Stimulated activated CD8-positive, alpha-beta memory T cell treated with anti-CD3 and anti-CD28 coated beads, Interleukin-4, amount 100 ng/mL, for 4 hours (primary cell): ENCODE data around the gene WNT5B.

Experiments used
- DNase-seq, 2 donors: peaks; one replicate each; pipeline ENCODE4 v3.0.0-alpha.2; 2020; ENCODE audit warnings: low read depth in 2 of 2, low spot score in 1 of 2

Gene WNT5B

DNA sequence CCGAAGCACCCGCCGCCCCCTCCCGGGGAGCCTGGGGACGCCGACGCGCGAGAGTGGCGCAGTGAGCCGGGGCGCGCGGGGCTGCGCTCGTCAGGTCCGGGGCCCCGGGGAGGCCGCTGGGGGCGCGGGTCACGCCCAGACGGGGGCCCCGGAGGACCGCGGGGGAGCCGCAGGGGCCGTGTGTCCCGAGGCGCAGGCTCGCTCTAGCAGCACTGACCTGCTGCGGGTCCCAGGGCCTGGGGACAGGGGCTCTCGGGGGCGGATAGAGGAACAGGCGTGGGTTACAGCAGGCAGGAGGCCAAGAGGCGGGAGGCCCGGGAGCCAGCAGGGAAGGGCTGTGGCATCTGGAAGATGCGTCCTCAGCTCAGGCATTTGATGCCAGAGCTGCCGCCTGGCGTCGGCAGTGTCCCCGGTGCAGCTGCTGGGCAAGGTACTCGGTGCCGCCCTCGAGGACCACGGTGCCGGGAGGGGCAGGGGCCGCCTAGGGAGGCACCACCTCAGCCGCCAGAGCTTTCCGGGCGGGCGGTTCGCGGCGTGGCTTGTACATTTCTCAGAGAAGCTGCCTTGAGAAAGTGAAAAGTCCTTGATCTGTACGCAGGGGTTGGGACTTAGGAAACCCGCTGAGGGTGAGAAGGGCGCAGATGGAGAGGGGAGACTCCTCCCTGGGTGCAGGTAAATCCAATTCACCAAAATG lies 1.2 kb downstream of the WNT5B start:
- DNase-seq = no peak

DNA sequence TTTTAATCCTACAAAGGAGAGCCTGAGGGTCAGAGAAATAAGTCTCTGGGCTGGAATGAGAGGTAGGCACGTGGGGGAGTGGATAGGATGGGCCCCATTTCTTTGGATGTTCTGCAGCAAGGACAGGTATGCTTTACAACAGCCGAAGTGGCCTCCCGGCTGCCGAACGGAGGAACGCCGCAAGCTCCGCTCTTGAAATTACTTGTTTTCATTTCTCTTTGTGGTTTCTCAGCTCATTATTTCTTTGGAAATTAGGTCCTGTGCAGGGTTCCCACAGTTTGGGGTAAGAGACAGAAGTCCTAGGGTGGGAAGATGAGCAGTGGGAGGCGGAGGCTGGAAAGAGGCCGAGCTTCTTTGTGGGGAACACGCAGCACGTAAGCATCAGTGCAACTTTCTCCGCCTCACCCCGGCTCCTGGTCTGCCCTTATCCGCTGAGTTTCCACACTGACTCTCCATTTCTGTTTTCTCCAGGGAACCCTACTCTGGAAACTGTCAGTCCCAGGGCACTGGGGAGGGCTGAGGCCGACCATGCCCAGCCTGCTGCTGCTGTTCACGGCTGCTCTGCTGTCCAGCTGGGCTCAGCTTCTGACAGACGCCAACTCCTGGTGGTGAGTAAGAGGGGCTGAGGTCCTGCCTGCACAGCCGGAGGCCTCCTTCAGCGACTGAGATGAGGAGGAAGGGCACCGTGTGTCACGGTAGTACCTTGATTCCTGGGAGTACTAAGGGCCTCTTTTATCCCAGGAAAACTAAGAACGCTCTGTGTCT lies 2.0 kb downstream of the WNT5B start:
- DNase-seq = no peak

DNA sequence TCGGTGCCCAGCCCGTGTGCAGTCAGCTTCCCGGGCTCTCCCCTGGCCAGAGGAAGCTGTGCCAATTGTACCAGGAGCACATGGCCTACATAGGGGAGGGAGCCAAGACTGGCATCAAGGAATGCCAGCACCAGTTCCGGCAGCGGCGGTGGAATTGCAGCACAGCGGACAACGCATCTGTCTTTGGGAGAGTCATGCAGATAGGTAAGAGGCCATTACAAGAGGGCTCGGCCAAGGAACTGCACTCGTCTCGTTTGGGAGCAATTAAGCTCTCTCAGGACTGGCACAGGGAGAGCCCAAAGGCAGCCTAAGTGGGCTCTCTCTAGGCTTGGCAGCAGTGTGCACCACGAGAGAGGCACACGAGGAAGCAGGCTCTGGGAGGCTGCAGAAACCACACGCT lies 3.7 kb downstream of the WNT5B start:
- DNase-seq = no peak

DNA sequence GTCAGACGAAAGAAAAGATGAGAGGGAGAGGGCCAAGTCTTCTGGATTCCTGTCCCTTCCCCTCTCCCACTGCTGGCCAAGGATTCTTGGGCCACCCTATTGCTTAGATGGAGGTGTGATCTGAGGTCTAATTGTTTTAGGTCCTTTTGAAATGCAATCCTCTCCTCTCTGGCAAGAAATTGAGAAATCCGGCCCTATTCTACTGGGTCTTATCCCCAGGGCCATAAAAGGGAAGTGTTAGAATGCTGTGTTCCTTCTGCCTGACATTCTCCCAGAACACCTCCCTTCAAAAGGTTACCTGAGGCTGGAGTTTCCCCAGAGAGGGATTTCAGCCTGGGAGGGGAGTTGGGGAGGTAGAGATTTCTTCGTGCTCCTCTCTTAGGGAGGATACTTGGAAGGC lies 4.4 kb downstream of the WNT5B start:
- no peak for DNase-seq

DNA sequence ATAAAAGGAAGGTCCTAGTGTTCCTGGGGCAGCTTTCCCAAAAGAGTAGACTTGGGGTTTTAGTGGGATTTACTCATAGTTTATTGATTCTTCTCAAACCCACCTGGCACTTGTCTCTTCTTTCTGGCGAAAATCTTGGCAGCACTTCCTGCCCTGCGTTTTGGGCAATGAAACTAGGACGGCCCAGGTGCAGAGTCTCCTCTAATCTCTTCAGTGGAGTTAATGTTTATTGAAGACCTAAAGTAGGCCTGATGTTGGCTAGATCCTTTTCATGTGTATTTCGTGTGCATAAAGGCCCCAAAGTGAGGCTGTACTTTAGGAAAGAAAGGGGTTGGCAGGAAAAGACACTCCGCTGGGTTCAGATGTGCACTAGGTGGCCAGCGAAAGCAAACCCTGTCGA lies 5.1 kb downstream of the WNT5B start:
- DNase-seq = no peak

DNA sequence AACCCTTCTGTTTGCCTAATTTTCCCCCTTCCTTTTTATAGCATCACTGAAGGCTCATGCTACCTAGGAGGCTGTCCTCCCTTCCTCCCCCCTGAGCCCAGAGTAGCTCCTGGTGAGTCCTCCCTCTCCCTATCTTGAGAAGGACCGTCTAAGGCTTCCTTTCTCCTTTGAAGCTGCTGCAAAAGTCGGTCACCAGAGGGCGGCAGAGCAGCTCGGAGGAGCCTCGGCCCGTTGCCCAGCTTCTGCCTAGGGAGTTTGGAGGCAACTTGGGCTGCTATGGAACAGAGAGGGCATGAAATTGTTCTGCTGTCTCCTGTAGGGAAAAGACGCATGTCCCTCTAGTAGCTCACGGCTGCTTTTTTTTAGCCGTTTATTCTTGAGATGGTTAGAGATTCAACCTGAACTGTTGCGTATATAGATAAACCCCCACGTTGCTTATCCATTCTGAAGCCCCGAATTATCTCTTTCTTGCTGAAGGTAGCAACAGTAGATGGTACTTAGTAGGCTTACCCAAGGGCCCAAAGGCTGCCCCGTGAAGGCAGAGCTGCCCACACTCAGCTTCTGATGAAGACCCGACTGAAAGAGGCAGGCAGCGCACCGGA lies 5.7 kb downstream of the WNT5B start:
- peak; percentile 19 to 29 for DNase-seq

DNA sequence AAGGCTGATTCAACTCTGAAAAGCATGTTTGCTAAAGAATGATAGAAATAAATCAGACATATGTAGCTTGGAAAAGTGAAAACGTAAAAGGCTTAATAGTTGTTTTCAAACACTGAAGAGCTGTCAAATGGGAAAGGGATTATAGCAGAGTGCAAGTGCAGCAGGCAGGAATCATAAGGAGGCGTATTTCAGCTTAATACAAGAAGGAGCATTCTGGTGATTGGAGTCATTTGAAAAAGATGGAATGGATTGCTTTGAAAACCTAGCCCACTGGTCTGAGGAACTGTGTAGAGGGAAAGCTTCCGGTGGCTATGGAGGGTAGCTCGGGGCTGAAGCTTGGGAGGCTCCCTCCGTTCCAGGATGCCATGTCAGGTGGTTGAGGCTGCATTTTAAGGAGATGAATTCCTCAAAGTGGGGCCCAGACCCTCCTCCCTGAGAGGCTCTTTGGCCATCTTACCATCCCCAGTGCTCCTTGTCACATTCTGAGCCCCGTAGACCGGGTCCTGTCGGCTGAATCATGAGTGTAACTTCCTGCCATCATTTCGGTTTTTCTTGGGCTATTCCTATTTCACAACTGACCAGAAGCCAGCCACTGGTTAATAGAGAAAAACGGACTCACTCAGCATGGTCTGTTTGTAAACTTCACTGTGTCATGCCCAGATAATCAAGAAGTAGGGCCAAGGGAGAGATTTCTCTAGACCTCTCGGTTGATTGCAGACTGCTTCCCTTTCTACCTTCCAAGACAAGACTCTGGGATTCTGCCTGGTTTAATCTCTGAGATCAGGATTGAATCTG lies 6.5 kb downstream of the WNT5B start:
- DNase-seq = no peak

DNA sequence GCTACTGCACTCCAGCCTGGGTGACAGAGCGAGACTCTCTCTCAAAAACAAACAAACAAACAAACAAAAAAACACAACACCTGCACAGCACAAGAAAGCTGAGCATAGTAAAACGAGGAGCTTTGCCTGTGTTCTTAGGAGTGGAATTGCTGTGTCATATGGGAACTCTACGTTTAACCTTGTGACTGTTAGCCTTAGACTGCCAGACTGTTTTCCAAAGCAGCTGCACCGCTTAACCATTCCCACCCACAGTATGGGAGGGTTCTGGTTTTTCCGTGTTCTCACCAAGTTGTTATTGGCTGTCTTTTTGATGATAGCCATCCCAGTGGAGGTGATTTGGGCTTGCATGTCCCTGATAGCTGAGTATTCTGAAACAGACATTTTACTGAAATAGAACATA lies 9.2 kb downstream of the WNT5B start:
- DNase-seq = no peak

DNA sequence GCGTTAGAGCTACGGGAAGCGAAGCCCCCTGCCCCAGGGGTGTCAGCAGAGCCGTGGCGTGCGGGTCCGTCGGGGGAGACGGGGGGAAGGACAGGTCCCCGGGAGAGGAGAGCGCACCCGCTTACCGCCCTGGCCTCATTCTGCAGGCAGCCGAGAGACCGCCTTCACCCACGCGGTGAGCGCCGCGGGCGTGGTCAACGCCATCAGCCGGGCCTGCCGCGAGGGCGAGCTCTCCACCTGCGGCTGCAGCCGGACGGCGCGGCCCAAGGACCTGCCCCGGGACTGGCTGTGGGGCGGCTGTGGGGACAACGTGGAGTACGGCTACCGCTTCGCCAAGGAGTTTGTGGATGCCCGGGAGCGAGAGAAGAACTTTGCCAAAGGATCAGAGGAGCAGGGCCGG lies 10.5 kb downstream of the WNT5B start:
- DNase-seq = no peak

DNA sequence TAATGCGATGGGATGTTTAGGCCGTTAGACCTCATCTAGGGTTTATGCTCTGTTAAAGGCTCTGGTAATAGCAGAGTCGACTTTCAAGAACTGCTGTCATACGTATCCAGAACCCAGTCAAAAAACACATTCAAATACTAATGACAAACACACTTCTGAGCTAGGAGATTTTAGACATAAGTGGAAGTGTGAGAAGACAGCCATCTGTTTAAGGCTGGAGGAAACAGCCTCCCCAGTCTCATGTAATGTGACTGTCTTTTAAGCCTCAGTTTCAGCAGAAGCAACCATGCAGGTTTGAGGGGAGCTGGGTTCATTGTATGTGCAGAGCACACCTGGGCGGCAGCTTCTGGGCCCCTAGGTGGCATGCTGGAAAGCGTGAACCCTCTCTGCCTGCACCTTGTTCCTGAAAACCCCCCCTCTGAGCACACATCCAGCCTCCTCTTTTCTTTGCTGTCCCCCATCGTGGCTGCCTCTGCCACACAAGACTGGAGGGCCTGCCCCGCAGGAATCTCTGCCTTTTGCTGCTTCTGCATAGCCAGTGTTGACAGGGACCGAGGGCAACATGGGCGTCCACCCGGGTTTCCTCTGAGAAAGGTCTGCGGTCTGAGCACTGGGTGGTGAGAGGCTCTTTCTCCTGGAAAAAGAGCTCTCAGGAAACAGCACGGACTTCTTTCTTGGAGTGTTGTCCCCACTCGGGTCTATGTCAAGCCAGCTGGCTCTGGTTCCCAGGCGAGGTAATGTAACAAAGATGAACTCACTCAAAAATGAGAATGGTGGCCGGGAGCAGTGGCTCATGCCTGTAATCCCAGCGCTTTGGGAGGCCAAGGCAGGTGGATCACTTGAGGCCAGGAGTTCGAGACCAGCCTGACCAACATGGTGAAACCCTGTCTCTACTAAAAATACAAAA lies 11.6 kb downstream of the WNT5B start:
- no peak for DNase-seq

DNA sequence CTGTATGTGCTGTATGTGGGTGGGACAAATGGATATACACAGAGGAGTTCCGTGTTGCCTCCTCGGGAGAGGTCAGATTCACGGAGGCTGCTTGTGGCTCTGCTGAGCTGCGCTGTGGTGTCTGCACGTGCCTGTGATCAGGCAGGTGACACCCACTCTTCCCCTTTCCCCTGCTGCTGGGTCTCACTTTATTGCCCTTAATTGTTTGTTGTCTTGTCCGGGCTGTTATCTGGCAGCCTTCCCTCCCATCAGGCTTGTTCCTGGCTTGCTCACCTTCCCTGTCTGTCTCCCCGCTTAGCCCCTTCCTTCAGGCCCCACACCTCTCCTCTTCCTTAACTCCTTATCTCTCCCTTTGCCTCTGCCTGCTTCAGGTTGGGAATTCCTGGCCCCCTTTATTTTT lies 13.5 kb downstream of the WNT5B start:
- no peak for DNase-seq

DNA sequence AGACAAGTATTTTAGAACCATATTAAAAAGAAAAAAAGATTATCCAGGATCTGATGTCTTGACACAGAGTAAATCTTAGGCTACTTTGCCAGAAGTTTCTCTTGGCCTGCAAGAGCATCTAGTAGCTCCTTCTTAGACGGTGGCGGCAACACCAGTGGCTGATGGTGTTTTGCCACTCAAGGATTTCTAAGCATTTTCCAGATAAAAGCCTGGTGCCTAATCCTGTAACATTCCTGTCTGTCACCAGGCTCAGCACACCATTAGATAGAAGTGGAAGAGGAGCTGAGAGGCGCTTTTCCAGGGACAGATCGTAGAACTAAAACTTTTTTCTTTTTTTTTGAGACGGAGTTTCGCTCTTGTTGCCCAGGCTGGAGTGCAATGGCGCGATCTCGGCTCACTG lies 14.0 kb downstream of the WNT5B start:
- no peak for DNase-seq

DNA sequence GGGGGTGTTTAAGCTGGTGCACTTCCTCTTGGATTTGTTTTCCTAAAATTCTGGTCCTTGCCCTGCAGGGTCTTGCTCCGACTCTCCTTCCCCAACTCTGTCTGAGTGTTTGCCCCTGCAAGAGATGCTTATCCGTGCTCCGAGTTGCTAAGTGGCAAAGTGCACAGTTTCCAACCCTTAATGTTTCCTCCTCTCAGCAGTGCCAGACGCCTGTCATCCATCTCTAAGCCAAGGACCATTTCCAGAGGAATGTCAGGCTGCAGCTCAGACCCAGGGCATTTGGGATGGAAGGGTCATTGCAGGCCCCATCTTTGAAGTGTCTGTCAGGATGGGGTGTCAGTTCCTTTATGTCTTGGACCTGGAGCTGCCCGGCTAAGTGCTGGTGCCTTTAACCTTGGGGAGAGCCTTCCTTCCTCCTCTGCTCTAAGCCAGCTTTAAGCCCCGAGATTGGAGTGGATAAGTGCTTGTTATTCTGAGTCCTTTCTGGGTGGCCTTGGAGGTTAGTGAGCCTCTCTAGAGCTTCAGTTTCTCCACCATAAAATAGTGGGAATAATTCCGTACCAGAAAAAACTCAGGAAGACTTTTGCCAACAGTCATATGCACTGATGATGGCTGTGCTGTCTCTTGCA lies 15.0 kb downstream of the WNT5B start:
- DNase-seq = no peak

DNA sequence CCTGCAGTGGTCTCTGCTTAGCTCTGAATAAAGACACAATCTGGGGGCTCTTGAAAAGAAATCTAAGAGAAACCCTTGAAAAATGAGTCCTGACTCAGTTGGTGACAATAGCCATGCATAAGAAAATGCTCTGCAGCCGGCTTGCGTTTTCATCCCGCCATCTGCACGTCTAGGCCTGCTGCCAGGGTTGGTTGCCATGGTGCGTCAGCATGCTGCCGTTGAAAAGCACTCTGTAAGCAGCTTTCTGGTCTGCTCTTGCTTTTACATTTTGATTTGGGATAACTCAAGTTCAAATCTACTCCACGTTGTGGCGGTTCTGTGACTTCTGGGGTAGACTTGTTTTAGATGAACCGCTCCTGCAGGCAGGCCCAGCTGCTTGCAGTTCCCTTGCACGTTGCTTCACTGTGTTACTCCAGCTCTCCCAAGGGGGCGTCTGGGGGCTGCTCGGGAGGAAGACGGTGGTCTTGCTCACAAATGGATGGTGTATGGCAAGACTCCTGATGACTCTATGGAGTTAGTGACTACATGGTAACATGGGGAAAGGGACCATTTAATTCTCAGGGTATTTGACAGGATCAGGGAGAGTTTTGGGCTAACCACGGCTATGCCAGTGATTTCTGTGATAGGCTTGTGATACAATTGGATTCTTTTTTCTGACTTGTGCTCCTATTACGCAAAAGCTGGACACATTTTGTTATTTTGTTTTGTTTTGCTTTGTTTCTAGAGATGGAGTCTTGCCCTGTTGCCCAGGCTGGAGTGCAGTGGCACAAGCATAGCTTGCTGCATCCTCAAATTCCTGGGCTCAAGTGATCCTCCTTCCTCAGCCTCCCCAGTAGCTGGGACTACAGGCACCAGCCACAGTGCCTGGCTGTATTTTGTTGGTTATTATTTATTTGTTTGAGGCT lies 15.8 kb downstream of the WNT5B start:
- DNase-seq = no peak

DNA sequence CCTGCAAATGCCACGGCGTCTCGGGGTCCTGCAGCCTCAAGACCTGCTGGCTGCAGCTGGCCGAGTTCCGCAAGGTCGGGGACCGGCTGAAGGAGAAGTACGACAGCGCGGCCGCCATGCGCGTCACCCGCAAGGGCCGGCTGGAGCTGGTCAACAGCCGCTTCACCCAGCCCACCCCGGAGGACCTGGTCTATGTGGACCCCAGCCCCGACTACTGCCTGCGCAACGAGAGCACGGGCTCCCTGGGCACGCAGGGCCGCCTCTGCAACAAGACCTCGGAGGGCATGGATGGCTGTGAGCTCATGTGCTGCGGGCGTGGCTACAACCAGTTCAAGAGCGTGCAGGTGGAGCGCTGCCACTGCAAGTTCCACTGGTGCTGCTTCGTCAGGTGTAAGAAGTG lies 16.8 kb downstream of the WNT5B start:
- no peak for DNase-seq

DNA sequence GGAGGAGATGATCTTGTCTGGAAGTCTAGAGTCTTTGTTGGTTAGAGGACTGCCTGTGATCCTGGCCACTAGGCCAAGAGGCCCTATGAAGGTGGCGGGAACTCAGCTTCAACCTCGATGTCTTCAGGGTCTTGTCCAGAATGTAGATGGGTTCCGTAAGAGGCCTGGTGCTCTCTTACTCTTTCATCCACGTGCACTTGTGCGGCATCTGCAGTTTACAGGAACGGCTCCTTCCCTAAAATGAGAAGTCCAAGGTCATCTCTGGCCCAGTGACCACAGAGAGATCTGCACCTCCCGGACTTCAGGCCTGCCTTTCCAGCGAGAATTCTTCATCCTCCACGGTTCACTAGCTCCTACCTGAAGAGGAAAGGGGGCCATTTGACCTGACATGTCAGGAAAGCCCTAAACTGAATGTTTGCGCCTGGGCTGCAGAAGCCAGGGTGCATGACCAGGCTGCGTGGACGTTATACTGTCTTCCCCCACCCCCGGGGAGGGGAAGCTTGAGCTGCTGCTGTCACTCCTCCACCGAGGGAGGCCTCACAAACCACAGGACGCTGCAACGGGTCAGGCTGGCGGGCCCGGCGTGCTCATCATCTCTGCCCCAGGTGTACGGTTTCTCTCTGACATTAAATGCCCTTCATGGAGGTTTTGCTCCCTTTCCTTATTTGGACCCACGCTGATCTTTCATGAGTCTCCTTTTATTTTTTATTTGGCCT lies 17.7 kb downstream of the WNT5B start:
- DNase-seq = no peak

DNA sequence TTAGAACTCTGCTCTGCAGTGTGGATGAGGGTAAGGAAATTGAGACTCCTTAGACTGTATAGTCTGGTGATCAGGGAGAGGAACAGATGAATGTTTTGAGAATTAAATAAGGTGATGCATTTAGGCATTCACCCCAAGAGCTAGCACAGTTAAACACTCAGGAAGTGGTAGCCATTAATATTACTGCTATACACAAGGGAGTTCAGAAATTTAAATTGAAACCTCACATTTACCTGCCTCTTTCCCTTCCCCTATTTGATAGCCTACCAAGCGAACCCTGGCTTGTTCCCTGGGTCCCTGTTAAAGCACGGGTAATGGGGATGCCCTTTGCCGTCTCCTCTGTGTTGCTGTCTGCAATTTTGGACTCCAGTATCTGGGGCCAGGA lies 18.2 kb downstream of the WNT5B start:
- DNase-seq = no peak

DNA sequence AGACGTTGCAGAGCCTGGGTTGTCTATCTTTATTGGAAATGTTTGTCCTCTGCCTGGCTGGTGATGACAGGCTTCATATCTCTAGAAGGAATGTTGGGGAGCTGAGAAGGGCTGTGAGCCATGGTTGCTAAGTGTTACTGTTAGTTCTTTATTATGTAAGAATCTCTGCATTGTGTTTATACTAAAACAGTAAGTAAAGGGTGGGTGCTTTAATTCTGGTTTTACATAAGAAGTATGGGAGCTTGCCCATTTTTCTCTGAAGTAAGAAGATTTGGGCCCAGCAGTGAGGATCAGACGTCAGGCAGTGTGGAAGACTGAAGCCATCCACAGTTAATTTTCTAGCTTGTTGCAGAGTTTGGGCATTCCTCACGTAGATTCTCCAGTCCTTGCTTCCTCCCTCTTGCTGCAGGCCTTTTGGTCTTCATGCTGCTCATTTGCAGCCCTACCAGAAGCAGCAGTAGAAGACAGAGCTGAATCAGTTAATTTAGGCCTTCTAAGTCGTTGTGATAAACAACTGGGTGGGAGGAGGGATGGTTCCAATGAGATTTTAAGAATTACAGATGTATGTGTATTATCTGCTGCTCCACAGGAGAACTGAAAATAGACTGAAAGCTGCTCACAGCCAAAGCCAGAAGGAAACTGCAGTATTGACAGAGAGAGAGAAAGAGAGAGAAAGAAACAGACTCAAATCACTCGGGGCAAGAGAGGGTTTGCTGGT lies 21.4 kb downstream of the WNT5B start:
- DNase-seq = no peak
